ENCODE data around the gene EXOC8.
"Not testable (repeated sequence)": the region's sequence is repeated elsewhere in the genome, so short reads cannot be mapped to it uniquely, and the experiment has no call there.

DNA sequence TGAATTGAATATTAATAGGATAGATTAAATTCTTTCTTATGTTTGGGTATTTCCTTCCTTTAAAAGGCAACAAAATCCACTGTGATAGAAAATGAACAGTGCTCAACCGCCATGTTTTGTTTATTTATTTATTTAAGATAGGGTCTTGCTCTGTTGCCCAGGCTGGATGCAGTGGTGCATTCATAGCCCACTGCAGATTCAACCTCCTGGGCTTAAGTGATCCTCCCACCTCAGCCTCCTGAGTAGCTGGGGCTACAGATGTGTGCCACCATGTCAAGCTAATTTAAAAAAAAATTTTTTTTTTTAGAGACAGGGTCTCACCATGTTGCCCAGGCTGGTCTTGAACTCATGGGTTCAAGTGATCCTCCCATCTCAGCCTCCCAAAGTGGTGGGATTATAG lies 11.2 kb upstream of the EXOC8 start:
- TF ChIP-seq, protein P1, sequence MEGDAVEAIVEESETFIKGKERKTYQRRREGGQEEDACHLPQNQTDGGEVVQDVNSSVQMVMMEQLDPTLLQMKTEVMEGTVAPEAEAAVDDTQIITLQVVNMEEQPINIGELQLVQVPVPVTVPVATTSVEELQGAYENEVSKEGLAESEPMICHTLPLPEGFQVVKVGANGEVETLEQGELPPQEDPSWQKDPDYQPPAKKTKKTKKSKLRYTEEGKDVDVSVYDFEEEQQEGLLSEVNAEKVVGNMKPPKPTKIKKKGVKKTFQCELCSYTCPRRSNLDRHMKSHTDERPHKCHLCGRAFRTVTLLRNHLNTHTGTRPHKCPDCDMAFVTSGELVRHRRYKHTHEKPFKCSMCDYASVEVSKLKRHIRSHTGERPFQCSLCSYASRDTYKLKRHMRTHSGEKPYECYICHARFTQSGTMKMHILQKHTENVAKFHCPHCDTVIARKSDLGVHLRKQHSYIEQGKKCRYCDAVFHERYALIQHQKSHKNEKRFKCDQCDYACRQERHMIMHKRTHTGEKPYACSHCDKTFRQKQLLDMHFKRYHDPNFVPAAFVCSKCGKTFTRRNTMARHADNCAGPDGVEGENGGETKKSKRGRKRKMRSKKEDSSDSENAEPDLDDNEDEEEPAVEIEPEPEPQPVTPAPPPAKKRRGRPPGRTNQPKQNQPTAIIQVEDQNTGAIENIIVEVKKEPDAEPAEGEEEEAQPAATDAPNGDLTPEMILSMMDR (IDR thresholded peaks at IDR 0.05): not testable (repeated sequence)
- not testable (repeated sequence) for TF ChIP-seq POLR2A (IDR thresholded peaks at IDR 0.05)
